T-helper 2 cell treated with Interferon-gamma antibody and Interleukin-4, amounts not matched to agents 100 ng/mL and 5 ng/mL, for 36 hours (primary cell): ENCODE data around the gene CDT1. TPM values are rescaled to one million over a fixed set of nuclear protein-coding genes. Genes with fewer than 3 reads are reported as not detected.

Experiments
- intact Hi-C: fragments of 100-400 bp; cut with micrococcal nuclease; formaldehyde crosslinking; loops from one replicate; pipeline ENCODE4 v1.15.1; 2023
- total RNA-seq: library from RNA; stranded (reverse); gene quantifications from 2 replicates; pipeline ENCODE4 v1.2.3, GENCODE V29; 2022

CDT1 gene
- total RNA-seq, 1 donor from 2014 or later, result 95.3 TPM

DNA sequence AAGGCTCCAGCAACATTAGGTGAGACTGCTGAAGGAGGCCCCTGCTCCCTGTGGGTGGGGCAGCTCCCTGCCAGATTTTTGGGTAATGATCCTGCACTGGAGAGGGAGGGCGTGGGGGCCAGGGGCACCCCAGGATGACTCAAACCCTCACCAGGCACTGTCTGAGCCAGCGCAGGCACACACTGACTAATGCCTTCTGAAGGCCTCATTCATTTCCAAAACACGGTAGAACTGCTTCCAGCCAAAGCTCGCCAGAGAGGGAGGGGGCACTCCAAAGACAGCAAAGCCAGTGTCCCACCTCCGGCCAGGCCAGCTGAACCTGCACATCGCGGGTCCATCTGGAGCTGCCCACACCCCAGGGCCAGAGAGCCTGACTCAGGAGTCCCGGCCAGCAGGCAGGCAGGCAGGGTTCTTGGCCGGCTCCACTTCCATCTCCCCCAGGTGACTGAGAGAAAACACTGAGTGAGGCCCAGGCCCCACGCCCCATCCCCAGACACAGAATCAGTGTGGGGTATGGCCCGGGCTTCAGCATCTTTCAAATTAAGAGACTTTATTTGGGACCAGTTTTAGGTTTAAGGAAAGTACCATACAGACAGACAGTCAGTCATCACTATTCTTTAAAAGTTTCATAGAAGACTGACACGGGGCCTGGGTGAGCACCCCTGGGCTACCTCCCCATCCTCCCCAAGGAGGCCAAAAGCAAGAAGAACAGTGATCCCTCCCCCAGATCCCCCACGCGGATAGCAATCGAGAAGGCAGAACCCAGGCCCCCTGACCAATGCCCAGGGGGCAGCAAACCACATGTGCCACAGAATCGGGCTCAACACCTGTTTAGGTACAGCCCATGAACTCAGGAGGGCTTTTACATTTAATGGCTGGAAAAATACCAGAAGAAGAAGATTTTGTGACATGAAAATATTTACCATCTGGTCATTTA lies 20.9 kb upstream of the CDT1 start:
- intact Hi-C loops, result loop anchor here (2.0 to 10.0 kb wide), 3 partner anchors 82 to 830 kb away; partner anchors contain the start of genes BANP and ZFPM1

DNA sequence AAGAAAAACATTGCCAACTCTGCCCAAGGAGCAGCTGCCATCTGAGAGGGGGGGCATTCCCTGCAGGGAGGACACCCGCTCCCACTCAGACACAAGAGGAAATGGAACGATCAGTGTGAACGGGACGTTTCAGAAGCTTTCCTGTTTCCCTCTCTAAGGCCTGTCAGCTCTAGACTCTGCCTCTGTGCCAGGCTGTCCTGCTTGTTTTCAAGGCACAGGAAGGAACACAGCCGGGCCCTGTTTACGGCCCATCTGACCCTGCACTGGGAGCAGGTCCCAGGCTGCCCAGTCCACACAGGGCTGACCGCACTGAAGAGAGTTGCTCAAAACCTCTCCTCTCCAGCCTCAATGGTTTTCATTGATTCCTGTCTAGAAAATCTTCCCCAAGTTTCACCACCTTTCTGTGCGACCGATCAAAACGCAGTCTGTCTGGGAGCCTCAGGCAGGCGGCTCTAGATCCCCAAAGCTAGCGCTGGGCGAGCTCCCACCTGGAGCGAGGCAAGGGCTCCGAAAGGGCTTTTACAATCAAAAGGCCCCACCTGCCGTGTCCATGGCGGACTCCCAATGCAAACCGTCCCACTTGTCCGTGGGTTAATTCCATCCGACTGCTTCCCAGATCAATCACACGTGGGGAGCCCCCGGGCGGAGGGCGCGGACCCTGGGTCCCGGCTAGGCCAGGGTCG lies 20.1 kb upstream of the CDT1 start:
- intact Hi-C loops, result loop anchor here (2.0 to 10.0 kb wide), 5 partner anchors 39 to 831 kb away; partner anchors contain the start of genes BANP and ZFPM1

DNA sequence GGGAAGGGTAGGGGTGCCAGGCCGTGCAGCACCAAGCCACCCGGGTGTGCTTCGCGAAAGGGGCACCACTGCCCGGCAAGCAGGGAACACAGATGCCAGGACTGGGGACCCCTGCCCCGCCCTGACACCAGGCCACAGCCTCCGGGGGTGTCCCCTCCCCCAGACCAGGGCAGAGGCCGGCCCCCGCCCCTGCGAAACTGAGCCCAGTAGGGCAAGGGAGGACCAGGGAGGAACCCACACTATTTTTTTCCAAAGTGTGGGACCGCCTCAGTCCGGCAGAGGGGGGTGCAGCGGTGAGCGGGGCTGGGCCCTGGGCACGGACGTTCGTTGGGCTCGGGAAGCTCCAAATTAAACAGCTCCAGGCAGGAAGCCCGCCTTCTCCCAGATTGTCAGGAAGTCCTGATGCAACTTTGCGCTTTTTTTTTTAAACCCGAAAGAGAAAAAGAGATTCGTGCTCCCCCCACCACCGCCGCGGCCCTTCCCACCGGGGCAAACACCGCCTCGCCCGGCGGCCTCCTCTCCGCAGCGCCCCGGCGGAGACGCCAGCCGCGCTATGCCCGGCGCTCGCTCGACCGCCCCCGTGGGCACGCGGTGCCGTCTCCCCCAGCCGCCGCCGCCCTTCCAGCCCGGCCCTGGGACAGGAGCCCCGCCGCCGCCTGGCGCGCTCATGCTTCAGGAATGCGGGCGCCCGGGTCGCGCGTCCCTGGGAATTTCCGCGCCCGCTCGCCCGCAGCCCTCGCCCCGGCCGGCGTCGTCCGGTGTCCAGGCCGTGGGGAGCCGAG lies 19.3 kb upstream of the CDT1 start:
- intact Hi-C loops, result loop anchor here (2.0 to 10.0 kb wide), 4 partner anchors 39 to 832 kb away; partner anchors contain the start of genes BANP and ZFPM1

DNA sequence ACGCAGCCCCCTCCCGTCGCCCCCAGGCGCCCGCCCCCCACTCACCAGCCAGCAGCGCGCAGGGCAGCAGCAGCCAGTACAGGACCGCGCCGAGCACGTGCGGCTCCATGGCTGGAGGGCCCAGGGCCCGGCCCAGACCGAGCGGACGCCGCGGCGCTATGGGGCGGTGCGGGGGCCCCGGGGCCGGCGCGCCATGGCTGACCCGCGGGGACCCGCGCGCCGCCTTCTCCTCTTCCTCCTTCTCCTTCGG lies 18.8 kb upstream of the CDT1 start:
- intact Hi-C loops, result loop anchor here (1.0 to 10.0 kb wide), 6 partner anchors 19 to 832 kb away; partner anchors contain the start of genes BANP, CDT1, ZC3H18 and ZFPM1

- intact Hi-C loops, result loop anchor here (1.0 to 10.0 kb wide), 5 partner anchors 18 to 331 kb away; partner anchors contain the start of genes CDT1, ZC3H18 and ZFPM1
Observed at GRCh38 chr16:88785106-88785924, 18.3 kb upstream of the CDT1 start, which contains the start of gene PIEZO1. Gene PIEZO1 (minus strand): TSS chr16:88785220. CDS start chr16:88784964, 256 bp downstream.

GRCh38 chr16:88787579-88788314 lies 15.8 kb upstream of the CDT1 start:
- intact Hi-C loops, result loop anchor here (5.0 to 10.0 kb wide), 2 partner anchors 215 to 333 kb away; partner anchors contain the start of genes ZC3H18 and ZFPM1

DNA sequence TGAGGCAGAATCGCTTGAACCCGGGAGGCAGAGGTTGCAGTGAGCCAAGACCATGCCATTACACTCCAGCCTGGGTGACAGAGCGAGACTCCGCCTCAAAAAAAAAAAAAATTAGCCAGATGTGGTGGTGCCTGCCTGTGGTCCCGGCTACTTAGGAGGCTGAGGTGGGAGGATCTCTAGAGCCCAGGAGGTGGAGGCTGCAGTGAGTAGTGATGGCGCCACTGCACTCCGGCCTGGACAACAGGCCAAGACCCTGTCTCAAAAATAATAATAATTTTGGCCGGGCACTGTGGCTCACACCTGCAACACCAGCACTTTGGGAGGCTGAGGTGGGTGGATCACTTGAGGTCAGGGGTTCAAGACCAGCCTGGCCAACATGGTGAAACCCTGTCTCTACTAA lies 14.8 kb upstream of the CDT1 start:
- intact Hi-C loops, result loop anchor here (5.0 to 10.0 kb wide), 2 partner anchors 216 to 334 kb away; partner anchors contain the start of genes ZC3H18 and ZFPM1

- intact Hi-C loops, result loop anchor here (5.0 to 10.0 kb wide), 2 partner anchors 217 to 335 kb away; partner anchors contain the start of genes ZC3H18 and ZFPM1
Observed at GRCh38 chr16:88789594-88789993, 14.0 kb upstream of the CDT1 start.

GRCh38 chr16:88790312-88791211 lies 13.0 kb upstream of the CDT1 start:
- intact Hi-C loops, result no loop called here

- intact Hi-C loops, result no loop called here
Observed at GRCh38 chr16:88792078-88792550, 11.5 kb upstream of the CDT1 start.

- intact Hi-C loops, result no loop called here
Observed at GRCh38 chr16:88792668-88793250, 10.8 kb upstream of the CDT1 start.

GRCh38 chr16:88793251-88793954 lies 10.2 kb upstream of the CDT1 start:
- intact Hi-C loops, result no loop called here

DNA sequence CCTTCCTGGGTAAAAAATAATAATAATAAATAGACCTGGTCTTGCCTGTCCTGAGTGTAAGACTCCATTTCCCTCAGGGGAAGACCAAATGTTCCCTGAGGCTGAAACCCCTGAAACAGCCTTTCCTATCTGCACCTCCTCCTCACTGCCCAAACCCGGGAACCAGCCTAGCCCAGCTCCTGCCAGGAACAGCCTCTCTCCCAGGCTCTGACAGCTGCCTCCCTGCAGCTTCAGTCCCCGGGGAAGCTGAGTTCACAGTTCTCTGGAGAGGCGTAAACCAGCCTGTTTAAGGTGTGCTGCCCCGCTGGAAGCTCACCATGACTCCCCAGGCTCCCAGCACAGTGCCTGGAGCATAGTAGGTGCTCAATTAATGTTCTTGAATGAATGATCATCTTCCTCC lies 7.3 kb upstream of the CDT1 start:
- intact Hi-C loops, result no loop called here

- intact Hi-C loops, result no loop called here
Observed at GRCh38 chr16:88798073-88798472, 5.5 kb upstream of the CDT1 start.

GRCh38 chr16:88798772-88799455 lies 4.7 kb upstream of the CDT1 start:
- intact Hi-C loops, result no loop called here

GRCh38 chr16:88799569-88800276 lies 3.9 kb upstream of the CDT1 start:
- intact Hi-C loops, result loop anchor here (5.0 kb wide), 3 partner anchors 57 to 227 kb away; partner anchors contain the start of gene ZC3H18
